B cell (primary cell): Measurements from ENCODE around the gene ATN1.

Experiments used
- EZH2 ChIP-seq: IDR thresholded peaks from 2 replicates; pipeline ENCODE4 v1.6.1; 2012; ENCODE audit warnings: borderline replicate concordance, low read depth, mild to moderate bottlenecking, moderate library complexity, low read length; ENCODE audit not compliant: insufficient read depth, poor library complexity, severe bottlenecking
- TF ChIP-seq, protein P1 (sequence below): fragments of 200-600 bp; IDR thresholded peaks from one replicate; pipeline ENCODE4 v1.8.0; 2022; ENCODE audit warnings: antibody characterized with exemption, mild to moderate bottlenecking

DNA sequence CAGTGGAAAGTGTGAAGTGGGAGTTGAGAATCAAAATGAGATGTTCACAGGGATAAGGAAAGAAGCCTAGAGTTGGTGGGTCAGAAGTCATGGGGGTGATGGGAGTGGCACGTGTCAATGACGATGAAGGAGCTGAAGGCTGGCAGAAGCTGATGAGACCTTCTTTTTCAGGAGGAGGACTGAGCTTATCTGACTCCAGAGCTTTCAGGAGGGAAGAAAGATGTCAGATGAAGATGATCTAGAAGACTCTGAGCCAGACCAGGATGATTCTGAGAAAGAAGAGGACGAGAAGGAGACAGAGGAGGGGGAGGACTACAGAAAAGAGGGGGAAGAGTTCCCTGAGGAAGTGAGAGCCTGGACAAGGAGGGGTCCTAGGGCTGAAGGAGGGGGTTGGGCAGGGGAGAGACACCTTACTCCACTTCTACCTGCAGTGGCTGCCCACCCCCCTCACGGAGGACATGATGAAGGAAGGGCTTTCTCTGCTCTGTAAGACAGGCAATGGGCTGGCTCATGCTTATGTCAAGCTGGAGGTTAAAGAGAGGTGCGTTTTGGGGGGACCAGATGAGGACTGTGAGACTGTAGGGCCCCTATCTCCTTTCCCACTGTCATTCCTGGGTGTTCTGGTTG is 22.2 kb upstream of the ATN1 start:
- TF ChIP-seq, protein P1, sequence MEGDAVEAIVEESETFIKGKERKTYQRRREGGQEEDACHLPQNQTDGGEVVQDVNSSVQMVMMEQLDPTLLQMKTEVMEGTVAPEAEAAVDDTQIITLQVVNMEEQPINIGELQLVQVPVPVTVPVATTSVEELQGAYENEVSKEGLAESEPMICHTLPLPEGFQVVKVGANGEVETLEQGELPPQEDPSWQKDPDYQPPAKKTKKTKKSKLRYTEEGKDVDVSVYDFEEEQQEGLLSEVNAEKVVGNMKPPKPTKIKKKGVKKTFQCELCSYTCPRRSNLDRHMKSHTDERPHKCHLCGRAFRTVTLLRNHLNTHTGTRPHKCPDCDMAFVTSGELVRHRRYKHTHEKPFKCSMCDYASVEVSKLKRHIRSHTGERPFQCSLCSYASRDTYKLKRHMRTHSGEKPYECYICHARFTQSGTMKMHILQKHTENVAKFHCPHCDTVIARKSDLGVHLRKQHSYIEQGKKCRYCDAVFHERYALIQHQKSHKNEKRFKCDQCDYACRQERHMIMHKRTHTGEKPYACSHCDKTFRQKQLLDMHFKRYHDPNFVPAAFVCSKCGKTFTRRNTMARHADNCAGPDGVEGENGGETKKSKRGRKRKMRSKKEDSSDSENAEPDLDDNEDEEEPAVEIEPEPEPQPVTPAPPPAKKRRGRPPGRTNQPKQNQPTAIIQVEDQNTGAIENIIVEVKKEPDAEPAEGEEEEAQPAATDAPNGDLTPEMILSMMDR: no peak
- TF ChIP-seq EZH2: no peak
